ENCODE results near the gene RNF145. TPM values are rescaled to one million over a fixed set of nuclear protein-coding genes. Genes with fewer than 3 reads are reported as not detected.
A peak's percentile ranks its signal among the peaks of the same experiment; 100 is the strongest.

RNF145 gene
- total RNA-seq (100 to 1,000 TPM; 212 to 240 TPM), polyA plus RNA-seq (100 to 1,000 TPM in 1 of 2 donors, 10 to 100 TPM in 1; 70.0 to 142 TPM)
- long read RNA-seq, donor 1, transcript RNF145-204 (2 exons, 1,940 nt): minor isoform, 8 of 70 reads
- long read RNA-seq, donor 1, transcript RNF145-202 (11 exons, 3,613 nt): major isoform, 18 of 70 reads
- long read RNA-seq, donor 1, partial matches to known transcripts: 40 of 70 reads
- long read RNA-seq, donor 1, other reads (novel, unspliced or antisense): 0 of 70 reads
- long read RNA-seq, donor 2, transcript RNF145-204 (2 exons, 1,940 nt): major isoform, 7 of 10 reads
- long read RNA-seq, donor 2, partial matches to known transcripts: 0 of 10 reads
- long read RNA-seq, donor 2, other reads (novel, unspliced or antisense): 0 of 10 reads
- long read RNA-seq, donor 3, transcript RNF145-202 (11 exons, 3,613 nt): major isoform, 9 of 14 reads
- long read RNA-seq, donor 3, transcript RNF145-204 (2 exons, 1,940 nt): minor isoform, 5 of 14 reads
- long read RNA-seq, donor 3, partial matches to known transcripts: 0 of 14 reads
- long read RNA-seq, donor 3, other reads (novel, unspliced or antisense): 0 of 14 reads
- long read RNA-seq, donor 4, partial matches to known transcripts: 0 of 3 reads
- long read RNA-seq, donor 4, other reads (novel, unspliced or antisense): 0 of 3 reads
- long read RNA-seq, donor 5, transcript RNF145-204 (2 exons, 1,940 nt): minor isoform, 8 of 93 reads
- long read RNA-seq, donor 5, transcript RNF145-202 (11 exons, 3,613 nt): major isoform, 20 of 93 reads
- long read RNA-seq, donor 5, partial matches to known transcripts: 62 of 93 reads
- long read RNA-seq, donor 5, other reads (novel, unspliced or antisense): 0 of 93 reads

GRCh38 chr5:159209438-159210209 lies at the start of gene RNF145:
Gene RNF145, minus strand, starts transcription at chr5:159209553. Its CDS starts 5,936 bp downstream, at chr5:159203617.
- no peaks in the 10 kb centered on the region for H3K36me3 ChIP-seq (ENCODE audit: control insufficient read depth in 4 of 4, insufficient read depth in 4 of 4, low read length in 4 of 4)
- peak within 1 kb of the TSS; percentile 84 for H3K4me3 ChIP-seq
- no peaks in the 10 kb centered on the region for H3K9me3 ChIP-seq (ENCODE audit: control insufficient read depth in 4 of 4, insufficient read depth in 3 of 4, low read length in 3 of 4)
- H3K4me1 ChIP-seq (ENCODE audit: control insufficient read depth in 5 of 5, insufficient read depth in 5 of 5, low read length in 5 of 5): peaks cover 0 to 32% (median 6%) of the 10 kb centered on the region in 5 donors
- peak within 1 kb of the TSS; percentile 89 to 95 for H3K27ac ChIP-seq (ENCODE audit: low read depth in 1 of 2, low read length in 1 of 2)
- peak; percentile 83 for ATAC-seq (ENCODE audit: insufficient read depth, low FRiP score)
- no peak for TF ChIP-seq CTCF (IDR thresholded peaks at IDR 0.05; ENCODE audit: control extremely low read depth, extremely low read depth)
- peak; percentile 82 to 89 (median 84) for DNase-seq
- WGBS, 2 donors: 1 to 3% methylated on average over 24 to 65 of the region's 65 CpGs
- H3K9ac ChIP-seq (ENCODE audit: insufficient read depth in 1 of 2, low read length in 2 of 2): peak within 1 kb of the TSS; percentile 79 to 89
- peaks cover 0 to 3% (median 0%) of the 10 kb centered on the region in 3 donors for H3K27me3 ChIP-seq (ENCODE audit: control insufficient read depth in 3 of 3, insufficient read depth in 3 of 3, low read length in 2 of 3)

GRCh38 chr5:159258361-159258760 lies 49.0 kb upstream of the RNF145 start:
- DNase-seq (no peak), ATAC-seq (ENCODE audit: insufficient read depth, low FRiP score) (no peak)
- no peak overlapping the region for H3K27ac ChIP-seq (ENCODE audit: low read depth in 1 of 2, low read length in 1 of 2)
- no peak for TF ChIP-seq CTCF (IDR thresholded peaks at IDR 0.05; ENCODE audit: control extremely low read depth, extremely low read depth)
- WGBS, 2 donors: 97 to 98% methylated on average over 2 of the region's 2 CpGs
- peaks cover 0 to 5% (median 0%) of the 10 kb centered on the region in 5 donors for H3K4me1 ChIP-seq (ENCODE audit: control insufficient read depth in 5 of 5, insufficient read depth in 5 of 5, low read length in 5 of 5)
- H3K4me3 ChIP-seq: no peak overlapping the region
- no peak overlapping the region for H3K9ac ChIP-seq (ENCODE audit: insufficient read depth in 1 of 2, low read length in 2 of 2)
- H3K36me3 ChIP-seq (ENCODE audit: control insufficient read depth in 4 of 4, insufficient read depth in 4 of 4, low read length in 4 of 4): no peaks in the 10 kb centered on the region
- no peaks in the 10 kb centered on the region for H3K9me3 ChIP-seq (ENCODE audit: control insufficient read depth in 4 of 4, insufficient read depth in 3 of 4, low read length in 3 of 4)
- peaks cover 0 to 6% (median 3%) of the 10 kb centered on the region in 3 donors for H3K27me3 ChIP-seq (ENCODE audit: control insufficient read depth in 3 of 3, insufficient read depth in 3 of 3, low read length in 2 of 3)

- peaks cover 0 to 5% (median 0%) of the 10 kb centered on the region in 5 donors for H3K4me1 ChIP-seq (ENCODE audit: control insufficient read depth in 5 of 5, insufficient read depth in 5 of 5, low read length in 5 of 5)
- H3K4me3 ChIP-seq: no peak overlapping the region
- WGBS, 2 donors: 84 to 92% methylated on average over 6 of the region's 6 CpGs
- no peak for TF ChIP-seq CTCF (IDR thresholded peaks at IDR 0.05; ENCODE audit: control extremely low read depth, extremely low read depth)
- H3K9me3 ChIP-seq (ENCODE audit: control insufficient read depth in 4 of 4, insufficient read depth in 3 of 4, low read length in 3 of 4): no peaks in the 10 kb centered on the region
- H3K36me3 ChIP-seq (ENCODE audit: control insufficient read depth in 4 of 4, insufficient read depth in 4 of 4, low read length in 4 of 4): no peaks in the 10 kb centered on the region
- no peak overlapping the region for H3K27ac ChIP-seq (ENCODE audit: low read depth in 1 of 2, low read length in 1 of 2)
- DNase-seq: no peak
- H3K9ac ChIP-seq (ENCODE audit: insufficient read depth in 1 of 2, low read length in 2 of 2): no peak overlapping the region
- H3K27me3 ChIP-seq (ENCODE audit: control insufficient read depth in 3 of 3, insufficient read depth in 3 of 3, low read length in 2 of 3): peaks cover 0 to 6% (median 3%) of the 10 kb centered on the region in 3 donors
- ATAC-seq (ENCODE audit: insufficient read depth, low FRiP score): no peak
Measured at GRCh38 chr5:159257629-159258283, 48.4 kb upstream of the RNF145 start.
